Kidney epithelial cell (primary cell): ENCODE results near the gene UXS1. TPM values are rescaled to one million over a fixed set of nuclear protein-coding genes. Genes with fewer than 3 reads are reported as not detected.

Source experiments
- DNase-seq: peaks from one replicate; pipeline ENCODE4 v3.0.0-alpha.2; 2010; ENCODE audit warnings: low read depth
- H3K27me3 ChIP-seq: 2 replicates; pipeline ENCODE4 v1.6.0; 2011; ENCODE audit warnings: low read length; ENCODE audit not compliant: control insufficient read depth, insufficient read depth
- H3K36me3 ChIP-seq: 2 replicates; pipeline ENCODE4 v1.5.1; 2011; ENCODE audit warnings: low read length; ENCODE audit not compliant: control insufficient read depth, insufficient read depth
- H3K4me3 ChIP-seq: 2 replicates; pipeline ENCODE4 v1.5.1; 2011; ENCODE audit warnings: low read depth, mild to moderate bottlenecking, control low read depth, low read length
- total RNA-seq: library from RNA; depleted of rRNA; stranded (reverse); fragments of >200 nt; gene quantifications from 2 replicates; pipeline ENCODE4 v1.2.3, GENCODE V29; 2015
- TF ChIP-seq, protein P1 (sequence below): IDR thresholded peaks from 2 replicates; pipeline ENCODE4 v1.5.1; 2011; ENCODE audit warnings: mild to moderate bottlenecking, moderate library complexity, low read length, control low read depth, inconsistent platforms; ENCODE audit not compliant: insufficient read depth, poor library complexity, severe bottlenecking

The UXS1 gene
- total RNA-seq, 1 donor from 2014 or later: 73.3 TPM

DNA sequence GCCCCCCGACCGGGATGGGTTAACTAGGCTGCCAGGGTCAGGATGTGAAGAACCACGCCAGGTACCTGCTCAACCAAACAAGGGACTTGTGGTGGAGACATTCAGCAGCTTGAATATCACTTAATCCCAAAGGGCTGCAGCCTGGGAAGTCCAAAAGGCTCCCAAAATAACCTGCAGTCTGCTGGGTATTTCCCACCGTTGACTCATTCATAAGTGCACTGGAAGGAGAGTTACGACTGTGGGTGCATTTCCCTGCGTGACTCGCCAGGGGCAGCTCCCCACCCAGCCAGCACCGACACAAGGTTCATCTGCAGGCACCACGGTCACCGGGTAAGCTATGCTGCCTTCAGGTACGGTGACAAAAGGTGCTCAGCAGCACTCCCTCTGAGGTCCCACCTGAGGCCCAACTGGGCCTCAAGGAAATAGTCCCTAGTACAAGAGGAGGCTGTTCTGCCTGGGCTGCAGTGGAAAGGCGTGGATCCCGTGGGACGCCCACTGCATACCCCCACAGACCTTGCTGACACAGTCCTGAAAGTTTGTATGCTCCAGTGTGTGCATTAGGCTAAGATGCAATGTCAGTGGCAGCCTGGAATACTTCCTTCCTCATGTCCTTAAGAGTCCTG is 86.5 kb downstream of the UXS1 start:
- TF ChIP-seq, protein P1, sequence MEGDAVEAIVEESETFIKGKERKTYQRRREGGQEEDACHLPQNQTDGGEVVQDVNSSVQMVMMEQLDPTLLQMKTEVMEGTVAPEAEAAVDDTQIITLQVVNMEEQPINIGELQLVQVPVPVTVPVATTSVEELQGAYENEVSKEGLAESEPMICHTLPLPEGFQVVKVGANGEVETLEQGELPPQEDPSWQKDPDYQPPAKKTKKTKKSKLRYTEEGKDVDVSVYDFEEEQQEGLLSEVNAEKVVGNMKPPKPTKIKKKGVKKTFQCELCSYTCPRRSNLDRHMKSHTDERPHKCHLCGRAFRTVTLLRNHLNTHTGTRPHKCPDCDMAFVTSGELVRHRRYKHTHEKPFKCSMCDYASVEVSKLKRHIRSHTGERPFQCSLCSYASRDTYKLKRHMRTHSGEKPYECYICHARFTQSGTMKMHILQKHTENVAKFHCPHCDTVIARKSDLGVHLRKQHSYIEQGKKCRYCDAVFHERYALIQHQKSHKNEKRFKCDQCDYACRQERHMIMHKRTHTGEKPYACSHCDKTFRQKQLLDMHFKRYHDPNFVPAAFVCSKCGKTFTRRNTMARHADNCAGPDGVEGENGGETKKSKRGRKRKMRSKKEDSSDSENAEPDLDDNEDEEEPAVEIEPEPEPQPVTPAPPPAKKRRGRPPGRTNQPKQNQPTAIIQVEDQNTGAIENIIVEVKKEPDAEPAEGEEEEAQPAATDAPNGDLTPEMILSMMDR: no peak
- no peaks in the 10 kb centered on the region for H3K27me3 ChIP-seq
- DNase-seq: no peak
- no peak overlapping the region for H3K4me3 ChIP-seq
- peaks cover 8% of the 10 kb centered on the region for H3K36me3 ChIP-seq

DNA sequence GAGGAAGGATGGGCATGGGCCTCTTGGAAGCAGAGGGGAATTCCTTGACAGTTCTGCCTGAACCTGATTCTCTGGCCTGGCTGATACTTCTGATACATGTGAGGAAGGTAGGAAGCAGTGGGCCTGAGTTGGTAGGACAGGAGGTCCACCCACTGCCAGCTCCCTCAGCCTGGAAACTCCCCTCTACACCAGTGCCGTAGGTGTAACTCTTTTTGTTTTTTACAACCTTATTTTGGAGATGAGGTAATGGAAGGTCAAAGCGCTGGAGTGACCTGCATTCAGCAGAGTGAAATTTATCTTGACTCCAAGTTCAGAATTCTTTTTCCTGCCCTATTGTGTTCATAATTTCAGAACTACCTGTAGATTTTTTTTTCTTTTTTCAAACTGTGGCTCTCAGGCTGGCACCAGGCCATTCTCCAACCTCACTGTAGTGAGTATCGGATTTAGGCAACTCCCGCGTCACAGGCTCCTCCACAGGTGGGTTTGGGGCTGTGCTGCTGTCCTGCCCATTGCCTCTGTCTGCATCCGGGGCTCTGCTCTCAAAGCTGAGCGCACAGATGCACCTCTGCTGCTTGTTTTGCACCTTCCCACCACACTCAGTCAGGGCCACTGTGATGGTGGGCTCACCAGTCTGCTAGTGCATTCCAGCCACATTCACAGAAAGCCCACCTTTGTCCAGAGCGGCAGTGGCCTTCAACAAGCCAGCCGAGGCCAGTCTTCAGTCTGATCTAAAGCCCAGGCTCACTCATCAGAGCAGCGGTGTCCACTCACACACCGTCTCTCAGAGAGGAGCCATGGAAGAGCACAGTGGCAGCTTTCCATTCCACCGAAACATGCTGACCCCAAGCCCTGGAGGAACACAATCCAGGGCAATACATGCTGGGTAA is 87.2 kb downstream of the UXS1 start:
- no peak for DNase-seq

GRCh38 chr2:106105151-106105922 is 88.8 kb downstream of the UXS1 start:
- TF ChIP-seq, protein P1: no peak
- Histone ChIP-seq H3K4me3 (no peak overlapping the region), H3K27me3 (no peaks in the 10 kb centered on the region), H3K36me3 (peaks cover 4% of the 10 kb centered on the region)
- no peak for DNase-seq

More for the DNA sequence above, 87.2 kb downstream of the UXS1 start:
- Histone ChIP-seq H3K27me3 (no peaks in the 10 kb centered on the region), H3K4me3 (no peak overlapping the region), H3K36me3 (peaks cover 5% of the 10 kb centered on the region)
- TF ChIP-seq, protein P1: no peak

- peaks cover 1% of the 10 kb centered on the region for H3K36me3 ChIP-seq
- no peak for DNase-seq
- no peak overlapping the region for H3K4me3 ChIP-seq
- H3K27me3 ChIP-seq: no peaks in the 10 kb centered on the region
- TF ChIP-seq, protein P1: peak; percentile 93
These were observed 89.6 kb downstream of the UXS1 start for GRCh38 chr2:106104332-106105062.

- H3K4me3 ChIP-seq: no peak overlapping the region
- TF ChIP-seq, protein P1: no peak
- H3K27me3 ChIP-seq: no peaks in the 10 kb centered on the region
- H3K36me3 ChIP-seq: peaks cover 2% of the 10 kb centered on the region
- DNase-seq: no peak
These were observed 94.4 kb downstream of the UXS1 start for GRCh38 chr2:106099691-106100090.
